Measurements from ENCODE around the gene TRIP6. TPM values are rescaled to one million over a fixed set of nuclear protein-coding genes. Genes with fewer than 3 reads are reported as not detected.

TRIP6 gene
- total RNA-seq, 2 experiments from 2014 or later = 22.2 to 31.1 TPM

GRCh38 chr7:100863406-100863950 lies 3.7 kb upstream of the TRIP6 start:
- Mint-ChIP-seq H3K4me3 (no peak overlapping the region), H3K27me3 (no peaks in the 10 kb centered on the region), H3K27ac (no peak overlapping the region), H3K4me1 (peaks cover 19% of the 10 kb centered on the region), H3K9me3 (ENCODE audit: low read depth) (no peaks in the 10 kb centered on the region), H3K36me3 (ENCODE audit: low read depth) (peaks cover 28% of the 10 kb centered on the region)
- ChIA-PET CTCF (interaction anchor here (0.8 kb wide), 1 partner anchor 13 kb away, joined by 3 read pairs; no protein-coding TSS in a partner anchor), POLR2A (no interaction called here)
- ATAC-seq (no peak), DNase-seq (no peak)
- intact Hi-C loops (cut with DNase I, micrococcal nuclease) = no loop called here

GRCh38 chr7:100864263-100864845 lies 2.8 kb upstream of the TRIP6 start:
- Mint-ChIP-seq H3K27ac (no peak overlapping the region), H3K27me3 (no peaks in the 10 kb centered on the region), H3K36me3 (ENCODE audit: low read depth) (peaks cover 24% of the 10 kb centered on the region), H3K4me1 (peaks cover 19% of the 10 kb centered on the region), H3K4me3 (no peak overlapping the region), H3K9me3 (ENCODE audit: low read depth) (no peaks in the 10 kb centered on the region)
- ChIA-PET CTCF (interaction anchor here (0.8 to 1.0 kb wide), 2 partner anchors 11 to 14 kb away, joined by 3 read pairs; no protein-coding TSS in a partner anchor), POLR2A (no interaction called here)
- ATAC-seq = no peak
- DNase-seq = no peak
- intact Hi-C loops (cut with DNase I, micrococcal nuclease) = no loop called here

GRCh38 chr7:100865372-100865911 lies 1.7 kb upstream of the TRIP6 start:
- peaks cover 20% of the 10 kb centered on the region for H3K36me3 Mint-ChIP-seq (ENCODE audit: low read depth)
- no peaks in the 10 kb centered on the region for H3K27me3 Mint-ChIP-seq
- ATAC-seq (no peak), DNase-seq (no peak)
- intact Hi-C loops (cut with DNase I, micrococcal nuclease) = no loop called here
- CTCF ChIA-PET = interaction anchor here (0.6 to 1.0 kb wide), 2 partner anchors 12 to 247 kb away, joined by 3 read pairs; no protein-coding TSS in a partner anchor
- H3K4me1 Mint-ChIP-seq = peaks cover 20% of the 10 kb centered on the region
- H3K9me3 Mint-ChIP-seq (ENCODE audit: low read depth) = no peaks in the 10 kb centered on the region
- H3K4me3 Mint-ChIP-seq = peak overlapping the region; percentile 90
- no peak overlapping the region for H3K27ac Mint-ChIP-seq
- POLR2A ChIA-PET = no interaction called here

- H3K36me3 Mint-ChIP-seq (ENCODE audit: low read depth) = peaks cover 16% of the 10 kb centered on the region
- POLR2A ChIA-PET = interaction anchor here (1.1 kb wide), 1 partner anchor 14 kb away, joined by 3 read pairs; the partner anchor contains the start of gene SLC12A9
- intact Hi-C loops (cut with DNase I, micrococcal nuclease) = loop anchor here in 1 of 2 experiments (2.0 kb wide), 1 partner anchor 437 kb away; the partner anchor contains the start of genes MEPCE and ZCWPW1
- H3K27me3 Mint-ChIP-seq = no peaks in the 10 kb centered on the region
- H3K4me1 Mint-ChIP-seq = peaks cover 22% of the 10 kb centered on the region
- no peaks in the 10 kb centered on the region for H3K9me3 Mint-ChIP-seq (ENCODE audit: low read depth)
- CTCF ChIA-PET = no interaction called here
- peak overlapping the region; percentile 92 for H3K27ac Mint-ChIP-seq
- peak; percentile 47 for ATAC-seq
- H3K4me3 Mint-ChIP-seq = peak overlapping the region; percentile 90
- DNase-seq = peak; percentile 62
These were observed 1.1 kb upstream of the TRIP6 start for GRCh38 chr7:100865938-100866728.

GRCh38 chr7:100866729-100867039 lies 503 bp upstream of the TRIP6 start:
- Mint-ChIP-seq H3K4me1 (peaks cover 22% of the 10 kb centered on the region), H3K27me3 (no peaks in the 10 kb centered on the region), H3K9me3 (ENCODE audit: low read depth) (no peaks in the 10 kb centered on the region), H3K4me3 (peak overlapping the region; percentile 90), H3K36me3 (ENCODE audit: low read depth) (peaks cover 20% of the 10 kb centered on the region), H3K27ac (peak overlapping the region; percentile 92)
- DNase-seq (no peak), ATAC-seq (no peak)
- ChIA-PET CTCF (no interaction called here), POLR2A (interaction anchor here (0.6 to 1.1 kb wide), 2 partner anchors 8 to 14 kb away, joined by 3 read pairs; partner anchors contain the start of genes SLC12A9 and SRRT)
- intact Hi-C loops (cut with DNase I, micrococcal nuclease) = loop anchor here in 1 of 2 experiments (1.0 to 2.0 kb wide), 2 partner anchors 14 to 438 kb away; partner anchors contain the start of genes MEPCE, SLC12A9 and ZCWPW1

GRCh38 chr7:100867776-100868485 lies 744 bp downstream of the TRIP6 start:
- Mint-ChIP-seq H3K36me3 (ENCODE audit: low read depth) (peaks cover 17% of the 10 kb centered on the region), H3K4me1 (peaks cover 22% of the 10 kb centered on the region), H3K4me3 (peak overlapping the region; percentile 90), H3K9me3 (ENCODE audit: low read depth) (no peaks in the 10 kb centered on the region), H3K27ac (peak overlapping the region; percentile 76), H3K27me3 (no peaks in the 10 kb centered on the region)
- POLR2A ChIA-PET = no interaction called here
- CTCF ChIA-PET = no interaction called here
- intact Hi-C loops (cut with DNase I, micrococcal nuclease) = loop anchor here in 1 of 2 experiments (1.0 to 2.0 kb wide), 2 partner anchors 16 to 439 kb away; partner anchors contain the start of genes MEPCE, SLC12A9 and ZCWPW1
- DNase-seq = no peak
- no peak for ATAC-seq

- CTCF ChIA-PET = interaction anchor here (0.7 kb wide), 1 partner anchor 181 kb away, joined by 3 read pairs; no protein-coding TSS in a partner anchor
- intact Hi-C loops (cut with DNase I, micrococcal nuclease) = loop anchor here (1.0 to 10.0 kb wide), 4 partner anchors 166 to 1559 kb away; partner anchors contain the start of genes AP1S1 (in 1 of the 2), COPS6 (in 1 of the 2), ORAI2 (in 1 of the 2) and POP7 (in 1 of the 2)
- POLR2A ChIA-PET = interaction anchor here (1.0 kb wide), 1 partner anchor 16 kb away, joined by 3 read pairs; the partner anchor contains the start of gene UFSP1
- H3K4me3 Mint-ChIP-seq = peak overlapping the region; percentile 99
- peaks cover 63% of the 10 kb centered on the region for H3K36me3 Mint-ChIP-seq (ENCODE audit: low read depth)
- H3K27me3 Mint-ChIP-seq = no peaks in the 10 kb centered on the region
- H3K4me1 Mint-ChIP-seq = peaks cover 38% of the 10 kb centered on the region
- no peaks in the 10 kb centered on the region for H3K9me3 Mint-ChIP-seq (ENCODE audit: low read depth)
- DNase-seq (no peak), ATAC-seq (no peak)
- H3K27ac Mint-ChIP-seq = peak overlapping the region; percentile 99
These were observed 6.6 kb downstream of the TRIP6 start for GRCh38 chr7:100873599-100874299.

GRCh38 chr7:100874300-100874576 lies 7.1 kb downstream of the TRIP6 start:
- H3K27me3 Mint-ChIP-seq = no peaks in the 10 kb centered on the region
- peak; percentile 1 for ATAC-seq

GRCh38 chr7:100874577-100875355 lies 7.6 kb downstream of the TRIP6 start, which contains the start of gene SRRT:
Gene SRRT, plus strand, starts transcription at chr7:100875103. Its CDS starts 488 bp downstream, at chr7:100875591.
- peak; percentile 99 for DNase-seq
- peak within 1 kb of the TSS; percentile 99 for H3K27ac Mint-ChIP-seq
- intact Hi-C loops (cut with DNase I, micrococcal nuclease) = loop anchor here (1.0 to 10.0 kb wide), 18 partner anchors 13 to 1558 kb away; partner anchors contain the start of genes MOSPD3 (in 2 of the 2), POP7 (in 2 of the 2), AP1S1 (in 1 of the 2) and COPS6 (in 1 of the 2)
- H3K36me3 Mint-ChIP-seq (ENCODE audit: low read depth) = peaks cover 70% of the 10 kb centered on the region
- peak; percentile 95 for ATAC-seq
- ChIA-PET CTCF (interaction anchor here (0.6 to 2.8 kb wide), 7 partner anchors 12 to 182 kb away, joined by 3 to 24 read pairs (median 4); partner anchors contain the start of genes POP7, SLC12A9 and UFSP1), POLR2A (interaction anchor here (0.6 to 2.8 kb wide), 13 partner anchors 8 to 438 kb away, joined by 3 to 73 read pairs (median 4); partner anchors contain the start of genes FBXO24, MOSPD3, POP7 and PPP1R35)
- peak within 1 kb of the TSS; percentile 99 for H3K4me3 Mint-ChIP-seq
- no peaks in the 10 kb centered on the region for H3K27me3 Mint-ChIP-seq
- no peaks in the 10 kb centered on the region for H3K9me3 Mint-ChIP-seq (ENCODE audit: low read depth)
- H3K4me1 Mint-ChIP-seq = peaks cover 45% of the 10 kb centered on the region

More at GRCh38 chr7:100874300-100874576, 7.1 kb downstream of the TRIP6 start:
- intact Hi-C loops (cut with DNase I, micrococcal nuclease) = loop anchor here (1.0 to 10.0 kb wide), 4 partner anchors 167 to 1558 kb away; partner anchors contain the start of genes AP1S1 (in 1 of the 2), COPS6 (in 1 of the 2), ORAI2 (in 1 of the 2) and POP7 (in 1 of the 2)
- POLR2A ChIA-PET = interaction anchor here (2.0 kb wide), 1 partner anchor 22 kb away, joined by 9 read pairs; the partner anchor contains the start of gene SLC12A9
- Mint-ChIP-seq H3K4me3 (peak overlapping the region; percentile 99), H3K9me3 (ENCODE audit: low read depth) (no peaks in the 10 kb centered on the region), H3K4me1 (peaks cover 43% of the 10 kb centered on the region), H3K36me3 (ENCODE audit: low read depth) (peaks cover 66% of the 10 kb centered on the region), H3K27ac (peak overlapping the region; percentile 99)
- CTCF ChIA-PET = interaction anchor here (0.7 kb wide), 1 partner anchor 181 kb away, joined by 3 read pairs; no protein-coding TSS in a partner anchor
- DNase-seq = no peak
